GM18907 (cell line): ENCODE measurements around the gene KIRREL3.

ENCODE experiments used
- ATAC-seq: cut with Tn5 transposase; IDR thresholded peaks from one replicate; pipeline ENCODE4 v1.9.1; 2021; ENCODE audit warnings: mild to moderate bottlenecking, moderate library complexity; ENCODE audit not compliant: unreplicated experiment

Gene KIRREL3

GRCh38 chr11:126588630-126589491 lies 411.7 kb downstream of the KIRREL3 start:
- no peak for ATAC-seq

GRCh38 chr11:126587541-126587940 lies 413.0 kb downstream of the KIRREL3 start:
- no peak for ATAC-seq

GRCh38 chr11:126585774-126586491 lies 414.6 kb downstream of the KIRREL3 start:
- ATAC-seq = no peak

- no peak for ATAC-seq
Observed at GRCh38 chr11:126585388-126585773, 415.2 kb downstream of the KIRREL3 start.

- ATAC-seq = no peak
Observed at GRCh38 chr11:126583594-126584427, 416.8 kb downstream of the KIRREL3 start.

- no peak for ATAC-seq
Observed at GRCh38 chr11:126583101-126583500, 417.5 kb downstream of the KIRREL3 start.

GRCh38 chr11:126581871-126582648 lies 418.5 kb downstream of the KIRREL3 start:
- ATAC-seq = no peak

GRCh38 chr11:126578426-126578825 lies 422.1 kb downstream of the KIRREL3 start:
- ATAC-seq = no peak

GRCh38 chr11:126578021-126578420 lies 422.5 kb downstream of the KIRREL3 start:
- ATAC-seq = no peak

- no peak for ATAC-seq
Observed at GRCh38 chr11:126575849-126576248, 424.7 kb downstream of the KIRREL3 start.

GRCh38 chr11:126573325-126573978 lies 427.1 kb downstream of the KIRREL3 start:
- no peak for ATAC-seq

GRCh38 chr11:126570489-126570888 lies 430.1 kb downstream of the KIRREL3 start:
- ATAC-seq = no peak

- no peak for ATAC-seq
Observed at GRCh38 chr11:126567419-126567818, 433.2 kb downstream of the KIRREL3 start.

GRCh38 chr11:126564566-126564965 lies 436.0 kb downstream of the KIRREL3 start:
- no peak for ATAC-seq

- no peak for ATAC-seq
Observed at GRCh38 chr11:126561327-126561893, 439.2 kb downstream of the KIRREL3 start.

GRCh38 chr11:126560221-126560620 lies 440.3 kb downstream of the KIRREL3 start:
- no peak for ATAC-seq

GRCh38 chr11:126548581-126549550 lies 451.7 kb downstream of the KIRREL3 start:
- ATAC-seq = no peak

- ATAC-seq = no peak
Observed at GRCh38 chr11:126547691-126548090, 452.9 kb downstream of the KIRREL3 start.
